ENCODE data around the gene TDRD10.

The TDRD10 gene

GRCh38 chr1:154502066-154502743 lies at the start of gene TDRD10, which contains the start of gene SHE:
TSS of gene TDRD10 (plus strand) at chr1:154502219. CDS start at chr1:154506904, 4,685 bp downstream.
TSS of gene SHE (minus strand) at chr1:154502412. CDS start at chr1:154502026, 386 bp downstream.
- in situ Hi-C loops (cut with MboI; ENCODE audit: low sequenced_read_pairs) = no loop called here

GRCh38 chr1:154453161-154453560 lies 48.9 kb upstream of the TDRD10 start:
- in situ Hi-C loops (cut with MboI; ENCODE audit: low sequenced_read_pairs) = no loop called here

GRCh38 chr1:154453574-154454352 lies 48.3 kb upstream of the TDRD10 start:
- in situ Hi-C loops (cut with MboI; ENCODE audit: low sequenced_read_pairs) = no loop called here

- in situ Hi-C loops (cut with MboI; ENCODE audit: low sequenced_read_pairs) = no loop called here
These were observed 47.5 kb upstream of the TDRD10 start for GRCh38 chr1:154454386-154455120.

- in situ Hi-C loops (cut with MboI; ENCODE audit: low sequenced_read_pairs) = no loop called here
These were observed 45.4 kb upstream of the TDRD10 start for GRCh38 chr1:154456631-154457030.

- in situ Hi-C loops (cut with MboI; ENCODE audit: low sequenced_read_pairs) = no loop called here
These were observed 42.9 kb upstream of the TDRD10 start for GRCh38 chr1:154459080-154459479.

- in situ Hi-C loops (cut with MboI; ENCODE audit: low sequenced_read_pairs) = no loop called here
These were observed 41.2 kb upstream of the TDRD10 start for GRCh38 chr1:154460695-154461260.

- in situ Hi-C loops (cut with MboI; ENCODE audit: low sequenced_read_pairs) = no loop called here
These were observed 38.5 kb upstream of the TDRD10 start for GRCh38 chr1:154463512-154463990.

GRCh38 chr1:154465621-154466195 lies 36.3 kb upstream of the TDRD10 start:
- in situ Hi-C loops (cut with MboI; ENCODE audit: low sequenced_read_pairs) = no loop called here

GRCh38 chr1:154466206-154466605 lies 35.8 kb upstream of the TDRD10 start:
- in situ Hi-C loops (cut with MboI; ENCODE audit: low sequenced_read_pairs) = no loop called here

GRCh38 chr1:154466921-154467417 lies 35.0 kb upstream of the TDRD10 start:
- in situ Hi-C loops (cut with MboI; ENCODE audit: low sequenced_read_pairs) = no loop called here

- in situ Hi-C loops (cut with MboI; ENCODE audit: low sequenced_read_pairs) = no loop called here
These were observed 34.5 kb upstream of the TDRD10 start for GRCh38 chr1:154467434-154468102.

- in situ Hi-C loops (cut with MboI; ENCODE audit: low sequenced_read_pairs) = no loop called here
These were observed 33.3 kb upstream of the TDRD10 start for GRCh38 chr1:154468535-154469250.

- in situ Hi-C loops (cut with MboI; ENCODE audit: low sequenced_read_pairs) = loop anchor here (10.0 kb wide), 1 partner anchor 65 kb away; the partner anchor contains the start of gene IL6R
These were observed 32.0 kb upstream of the TDRD10 start for GRCh38 chr1:154469844-154470560.

- in situ Hi-C loops (cut with MboI; ENCODE audit: low sequenced_read_pairs) = loop anchor here (10.0 kb wide), 1 partner anchor 67 kb away; the partner anchor contains the start of gene IL6R
These were observed 30.7 kb upstream of the TDRD10 start for GRCh38 chr1:154471304-154471703.

- in situ Hi-C loops (cut with MboI; ENCODE audit: low sequenced_read_pairs) = loop anchor here (10.0 kb wide), 1 partner anchor 70 kb away; the partner anchor contains the start of gene IL6R
These were observed 27.2 kb upstream of the TDRD10 start for GRCh38 chr1:154474802-154475201.

GRCh38 chr1:154476791-154477190 lies 25.2 kb upstream of the TDRD10 start:
- in situ Hi-C loops (cut with MboI; ENCODE audit: low sequenced_read_pairs) = loop anchor here (10.0 kb wide), 1 partner anchor 72 kb away; the partner anchor contains the start of gene IL6R

GRCh38 chr1:154478013-154478412 lies 24.0 kb upstream of the TDRD10 start:
- in situ Hi-C loops (cut with MboI; ENCODE audit: low sequenced_read_pairs) = loop anchor here (10.0 kb wide), 1 partner anchor 73 kb away; the partner anchor contains the start of gene IL6R
